IMR-90 (cell line): ENCODE data around the gene TNKS2. TPM values are rescaled to one million over a fixed set of nuclear protein-coding genes. Genes with fewer than 3 reads are reported as not detected.

Experiments
- ATAC-seq: fragments of 200-7000 bp; cut with Tn5 transposase; 2 replicates; pipeline ENCODE4 v1.9.1; 2020; ENCODE audit warnings: low read depth, mild to moderate bottlenecking, moderate library complexity
- BruUV-seq: library from RNA; stranded (reverse); fragments of 400-500 nt; replicated peaks from 2 replicates; lab custom pipeline; 2021; lab: Mats Ljungman, UMichigan
- CTCF ChIA-PET: fragments of 300-600 bp; formaldehyde crosslinking; extraction: SDS; loops from one replicate; lab custom pipeline; 2021; ENCODE audit warnings: antibody characterized with exemption; lab: Yijun Ruan, JAX
- POLR2A ChIA-PET: fragments of 300-600 bp; sonication (Branson Sonifier 250); formaldehyde crosslinking; loops from one replicate; lab custom pipeline; 2022; ENCODE audit warnings: antibody characterized with exemption; ENCODE audit not compliant: unreplicated experiment; lab: Charles Lee
- DNase-seq: peaks from one replicate; pipeline ENCODE4 v3.0.0; 2013
- H2AFZ ChIP-seq: replicated peaks from 2 replicates; pipeline ENCODE3; 2013; ENCODE audit warnings: low read length, mild to moderate bottlenecking; ENCODE audit not compliant: poor library complexity
- H2AK5ac ChIP-seq: 2 replicates; pipeline ENCODE4 v1.6.1; 2013; ENCODE audit warnings: low read depth, low read length, inconsistent platforms
- H2AK9ac ChIP-seq: replicated peaks from 2 replicates; pipeline ENCODE3; 2013; ENCODE audit warnings: mild to moderate bottlenecking, low read depth, low read length, moderate library complexity; ENCODE audit not compliant: poor library complexity
- H2BK120ac ChIP-seq: 2 replicates; pipeline ENCODE4 v1.6.1; 2013; ENCODE audit warnings: low read depth, low read length, inconsistent platforms
- H2BK15ac ChIP-seq: 3 replicates; pipeline ENCODE4 v1.6.1; 2013; ENCODE audit warnings: low read depth, low read length, inconsistent platforms
- H2BK20ac ChIP-seq: 2 replicates; pipeline ENCODE4 v1.6.1; 2013; ENCODE audit warnings: low read depth, mild to moderate bottlenecking, inconsistent platforms, low read length, moderate library complexity
- H2BK5ac ChIP-seq: 2 replicates; pipeline ENCODE4 v1.6.1; 2013; ENCODE audit warnings: mild to moderate bottlenecking, low read depth, low read length, inconsistent platforms; ENCODE audit not compliant: poor library complexity, severe bottlenecking
- H3K14ac ChIP-seq: replicated peaks from 2 replicates; pipeline ENCODE4 v1.6.1; 2013; ENCODE audit warnings: low read depth, low read length, inconsistent platforms
- H3K18ac ChIP-seq: 2 replicates; pipeline ENCODE4 v1.6.1; 2013; ENCODE audit warnings: low read depth, low read length, control low read depth
- H3K23ac ChIP-seq: 2 replicates; pipeline ENCODE4 v1.6.1; 2013; ENCODE audit warnings: low read depth, low read length, inconsistent platforms
- H3K27ac ChIP-seq: 2 replicates; pipeline ENCODE4 v1.5.1; 2013; ENCODE audit warnings: mild to moderate bottlenecking, control low read depth, low read length; ENCODE audit not compliant: insufficient read depth
- H3K27me3 ChIP-seq: 2 replicates; pipeline ENCODE4 v1.6.1; 2013; ENCODE audit warnings: low read length; ENCODE audit not compliant: control insufficient read depth, insufficient read depth
- H3K36me3 ChIP-seq: 2 replicates; pipeline ENCODE4 v1.6.1; 2013; ENCODE audit warnings: low read length, mixed read lengths; ENCODE audit not compliant: control insufficient read depth, insufficient read depth
- H3K4ac ChIP-seq: 2 replicates; pipeline ENCODE4 v1.6.1; 2013; ENCODE audit warnings: low read depth, low read length, inconsistent platforms
- H3K4me1 ChIP-seq: 2 replicates; pipeline ENCODE4 v1.6.1; 2013; ENCODE audit warnings: low read length, mixed read lengths; ENCODE audit not compliant: control insufficient read depth, insufficient read depth
- H3K4me2 ChIP-seq: 2 replicates; pipeline ENCODE4 v1.6.1; 2013; ENCODE audit warnings: low read depth, mild to moderate bottlenecking, control low read depth, low read length, moderate library complexity
- H3K4me3 ChIP-seq: 2 replicates; pipeline ENCODE4 v1.5.1; 2013; ENCODE audit warnings: low read depth, mild to moderate bottlenecking, control low read depth, low read length, moderate library complexity; ENCODE audit not compliant: insufficient read depth
- H3K56ac ChIP-seq: 2 replicates; pipeline ENCODE4 v1.6.1; 2013; ENCODE audit warnings: low read length, inconsistent platforms; ENCODE audit not compliant: insufficient read depth; ENCODE audit errors: extremely low read depth
- H3K79me1 ChIP-seq, 2 experiments: 2 replicates each; pipeline ENCODE4 v1.6.1; 2013; ENCODE audit warnings: low read length in 2 of 2, inconsistent platforms in 1 of 2, low read depth in 1 of 2
- H3K9ac ChIP-seq: 2 replicates; pipeline ENCODE4 v1.6.1; 2013; ENCODE audit warnings: low read depth, low read length, control low read depth
- H3K9me1 ChIP-seq: 2 replicates; pipeline ENCODE4 v1.6.1; 2013; ENCODE audit warnings: low read length, inconsistent platforms; ENCODE audit not compliant: insufficient read depth
- H3K9me3 ChIP-seq: 2 replicates; pipeline ENCODE4 v1.6.1; 2013; ENCODE audit warnings: low read length; ENCODE audit not compliant: control insufficient read depth, insufficient read depth
- H4K20me1 ChIP-seq: 2 replicates; pipeline ENCODE4 v1.6.1; 2013; ENCODE audit warnings: low read length, inconsistent platforms; ENCODE audit not compliant: insufficient read depth
- H4K5ac ChIP-seq: 2 replicates; pipeline ENCODE4 v1.6.1; 2013; ENCODE audit warnings: mild to moderate bottlenecking, low read depth, low read length, control low read depth
- H4K8ac ChIP-seq, 2 experiments: 2 replicates each; pipeline ENCODE4 v1.6.1; 2013; ENCODE audit warnings: low read depth in 2 of 2, low read length in 2 of 2, control low read depth in 1 of 2, inconsistent platforms in 1 of 2
- H4K91ac ChIP-seq: 2 replicates; pipeline ENCODE4 v1.6.1; 2013; ENCODE audit warnings: low read depth, low read length, inconsistent platforms; ENCODE audit not compliant: insufficient read depth
- CTCF ChIP-seq: conservative IDR thresholded peaks from 2 replicates; pipeline ENCODE4 v1.5.1; 2012; ENCODE audit warnings: mild to moderate bottlenecking, low read depth, low read length, improper control_type of control experiment
- POLR2A ChIP-seq: IDR thresholded peaks from 2 replicates; pipeline ENCODE4 v1.6.1; 2012; ENCODE audit warnings: mild to moderate bottlenecking, low read depth, low read length
- WGBS, 2 experiments: methylation state at CpG; one replicate each; pipeline versions ENCODE4 v1.1.5 to v1.1.7; 2013; ENCODE audit warnings: missing lambda C conversion rate in 2 of 2; ENCODE audit not compliant: insufficient read length in 1 of 2; ENCODE audit errors: extremely low coverage in 2 of 2; 5-methylcytosine and 5-hydroxymethylcytosine counted together
- dilution Hi-C: fragments of 300-500 bp; cut with HindIII; formaldehyde crosslinking; loops from one replicate; pipeline ENCODE4 v1.14.3; 2018; ENCODE audit warnings: low sequenced_read_pairs; ENCODE audit not compliant: unreplicated experiment
- in situ Hi-C: fragments of 300-500 bp; cut with MboI; formaldehyde crosslinking; loops from 3 replicates; pipeline ENCODE4 v1.14.3; 2019; ENCODE audit warnings: low sequenced_read_pairs, inconsistent platforms, mixed read lengths
- intact Hi-C: fragments of 100-400 bp; cut with micrococcal nuclease; formaldehyde crosslinking; loops from 2 replicates; pipeline ENCODE4 v1.10.0; 2022
- polyA plus RNA-seq, 3 experiments: library from polyadenylated mRNA; depleted of rRNA; stranded (reverse); fragments of >200 nt; gene quantifications; 2 replicates each; pipeline ENCODE4 v1.2.3, GENCODE V29; 2012; ENCODE audit warnings: low replicate concordance in 1 of 3
- total RNA-seq: library from RNA; depleted of rRNA; stranded (reverse); fragments of >200 nt; gene quantifications from 2 replicates; pipeline ENCODE4 v1.2.3, GENCODE V29; 2012

TNKS2 gene
- total and polyA plus RNA-seq, 2 of the 4 experiments (the other 2 are of a cell fraction): 17.0 to 41.4 TPM

GRCh38 chr10:91891125-91892001 lies 93.1 kb downstream of the TNKS2 start (continued):
- no peak for TF ChIP-seq CTCF

GRCh38 chr10:91893051-91893450 lies 94.8 kb downstream of the TNKS2 start:
- Histone ChIP-seq H3K36me3 (no peaks in the 10 kb centered on the region), H4K20me1 (no peaks in the 10 kb centered on the region), H2BK20ac (no peak overlapping the region), H3K4me2 (no peak overlapping the region), H4K8ac (no peak overlapping the region), H3K4me3 (no peak overlapping the region), H2BK120ac (no peak overlapping the region), H3K56ac (no peak overlapping the region), H3K14ac (no peak overlapping the region), H2AK5ac (no peak overlapping the region), H2AK9ac (no peak overlapping the region), H3K9me3 (no peaks in the 10 kb centered on the region), H3K4ac (no peak overlapping the region), H3K9me1 (peaks cover 9% of the 10 kb centered on the region), H2AFZ (no peak overlapping the region), H2BK15ac (no peak overlapping the region), H3K18ac (no peak overlapping the region), H3K79me1 (no peaks in the 10 kb centered on the region), H3K4me1 (peaks cover 2% of the 10 kb centered on the region; the same call in 1 of the 2 replicates), H4K5ac (no peak overlapping the region), H3K27ac (no peak overlapping the region), H4K91ac (no peak overlapping the region), H3K23ac (no peak overlapping the region), H3K9ac (no peak overlapping the region), H2BK5ac (no peak overlapping the region), H3K27me3 (no peaks in the 10 kb centered on the region)
- no TSS peak for BruUV-seq
- dilution Hi-C loops (no loop called here), in situ Hi-C loops (no loop called here), intact Hi-C loops (no loop called here)
- ATAC-seq (no peak), DNase-seq (no peak)
- ChIA-PET POLR2A (interaction anchor here (0.6 kb wide), 1 partner anchor 20 kb away, joined by 3 read pairs; no protein-coding TSS in a partner anchor), CTCF (interaction anchor here (0.6 to 0.7 kb wide), 2 partner anchors 11 to 510 kb away, joined by 4 to 5 read pairs; no protein-coding TSS in a partner anchor)
- TF ChIP-seq POLR2A (no peak), CTCF (no peak)
- WGBS, 2 experiments: no CpG with 5 or more reads among the region's 2 CpGs
